Inflammatory macrophage treated with lipopolysaccharide for 4 hours (primary cell): ENCODE results near the gene KANK3.
"Not testable (repeated sequence)": the region's sequence is repeated elsewhere in the genome, so short reads cannot be mapped to it uniquely, and the experiment has no call there.

Experiments used
- DNase-seq: peaks from one replicate; pipeline ENCODE4 v3.0.0-alpha.2; 2020

Gene KANK3

DNA sequence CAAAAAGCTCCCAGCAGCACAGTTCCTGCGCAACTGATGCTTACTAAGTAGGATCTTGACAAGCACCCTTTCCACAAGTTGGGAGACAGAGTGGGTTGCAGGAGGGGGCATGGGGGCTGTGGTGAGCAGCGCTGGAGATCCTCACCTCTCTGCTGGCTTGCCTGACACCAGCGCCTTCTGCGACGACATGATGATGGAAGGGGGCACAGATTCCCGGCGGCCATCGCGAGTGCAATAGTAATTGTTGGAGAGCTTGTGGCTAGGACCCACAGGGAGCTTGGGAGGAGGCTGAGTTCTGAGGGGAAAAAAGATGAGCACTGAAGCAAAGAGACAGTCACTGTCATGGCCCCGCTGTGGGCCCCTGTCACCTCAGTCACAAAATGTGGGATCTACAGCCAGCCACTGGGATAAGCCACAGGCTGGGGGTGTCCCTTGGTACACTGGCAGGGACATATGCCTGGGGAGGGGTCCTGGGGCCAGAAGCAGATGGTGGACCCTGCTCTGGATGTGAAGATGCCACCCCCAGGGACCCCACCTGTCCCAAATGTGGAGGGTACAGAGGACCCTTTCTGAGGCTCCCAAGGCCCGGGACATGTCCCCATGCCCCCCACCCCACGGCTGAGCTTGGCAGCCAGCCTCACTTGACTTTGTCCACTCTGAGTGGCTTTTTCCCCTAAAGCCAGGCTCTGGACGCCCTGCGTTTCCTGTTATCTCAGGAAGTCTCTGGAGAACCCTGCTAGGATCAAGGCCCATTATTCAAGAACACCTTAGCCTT lies 26.5 kb downstream of the KANK3 start:
- no peak for DNase-seq

DNA sequence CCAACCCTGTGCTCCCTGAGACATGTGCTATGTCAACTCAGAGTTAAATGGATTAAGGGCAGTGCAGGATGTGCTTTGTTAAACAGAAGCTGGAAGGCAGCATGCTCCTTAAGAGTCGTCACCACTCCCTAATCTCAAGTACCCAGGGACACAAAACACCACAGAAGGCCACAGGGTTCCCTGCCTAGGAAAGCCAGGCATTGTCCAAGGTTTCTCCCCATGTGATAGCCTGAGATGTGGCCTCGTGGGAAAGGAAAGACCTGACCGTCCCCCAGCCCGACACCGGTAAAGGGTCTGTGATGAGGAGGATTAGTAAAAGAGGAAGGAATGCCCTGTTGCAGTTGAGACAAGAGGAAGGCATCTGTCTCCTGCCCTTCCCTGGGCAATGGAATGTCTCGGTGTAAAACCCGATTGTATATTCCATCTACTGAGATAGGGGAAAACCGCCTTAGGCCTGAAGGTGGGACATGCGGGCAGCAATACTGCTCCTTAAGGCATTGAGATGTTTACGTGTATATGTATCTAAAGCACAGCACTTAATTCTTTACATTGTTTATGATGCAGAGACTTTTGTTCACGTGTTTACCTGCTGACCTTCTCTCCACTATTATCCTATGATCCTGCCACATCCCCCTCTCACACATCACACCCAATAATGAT lies 28.0 kb downstream of the KANK3 start:
- DNase-seq, result not testable (repeated sequence)

DNA sequence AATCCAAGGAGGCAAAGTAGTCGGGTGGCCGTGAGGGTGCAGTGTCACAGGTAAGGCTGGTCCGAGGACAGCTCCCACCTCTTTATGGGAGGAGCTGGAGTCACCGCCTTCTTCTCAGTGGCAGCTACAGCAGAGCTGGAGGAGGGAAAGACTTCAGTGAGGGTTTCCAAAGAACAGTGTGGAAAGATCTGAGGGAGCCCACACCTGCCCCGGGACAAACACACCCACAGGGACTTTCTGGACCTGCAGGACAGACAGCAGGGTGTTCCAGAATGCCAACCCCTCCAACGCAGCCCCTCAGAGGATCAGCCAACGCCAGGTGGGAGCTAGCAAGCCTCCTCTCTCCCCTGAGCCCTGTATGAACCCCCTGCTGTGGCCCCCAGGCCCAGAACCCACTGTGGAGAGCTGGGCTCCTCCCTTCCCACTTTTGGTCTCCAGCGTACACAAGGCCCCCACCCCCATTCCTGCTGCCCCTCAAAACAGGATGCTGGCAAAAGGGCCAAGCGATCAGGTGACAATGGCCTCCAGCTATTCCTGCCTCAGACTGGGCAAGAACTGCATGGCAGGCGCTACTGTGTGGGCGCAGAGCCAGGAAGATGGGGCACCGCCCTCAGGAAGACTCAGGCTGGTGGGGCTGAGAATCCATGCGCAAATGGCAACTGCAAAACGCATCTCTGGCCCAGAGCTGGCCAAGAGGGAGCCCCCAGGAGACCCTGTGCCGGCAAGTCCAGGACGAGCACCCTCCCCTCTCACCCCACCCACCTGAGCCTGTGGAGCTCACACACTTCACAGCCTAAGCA lies 31.4 kb downstream of the KANK3 start:
- no peak for DNase-seq

DNA sequence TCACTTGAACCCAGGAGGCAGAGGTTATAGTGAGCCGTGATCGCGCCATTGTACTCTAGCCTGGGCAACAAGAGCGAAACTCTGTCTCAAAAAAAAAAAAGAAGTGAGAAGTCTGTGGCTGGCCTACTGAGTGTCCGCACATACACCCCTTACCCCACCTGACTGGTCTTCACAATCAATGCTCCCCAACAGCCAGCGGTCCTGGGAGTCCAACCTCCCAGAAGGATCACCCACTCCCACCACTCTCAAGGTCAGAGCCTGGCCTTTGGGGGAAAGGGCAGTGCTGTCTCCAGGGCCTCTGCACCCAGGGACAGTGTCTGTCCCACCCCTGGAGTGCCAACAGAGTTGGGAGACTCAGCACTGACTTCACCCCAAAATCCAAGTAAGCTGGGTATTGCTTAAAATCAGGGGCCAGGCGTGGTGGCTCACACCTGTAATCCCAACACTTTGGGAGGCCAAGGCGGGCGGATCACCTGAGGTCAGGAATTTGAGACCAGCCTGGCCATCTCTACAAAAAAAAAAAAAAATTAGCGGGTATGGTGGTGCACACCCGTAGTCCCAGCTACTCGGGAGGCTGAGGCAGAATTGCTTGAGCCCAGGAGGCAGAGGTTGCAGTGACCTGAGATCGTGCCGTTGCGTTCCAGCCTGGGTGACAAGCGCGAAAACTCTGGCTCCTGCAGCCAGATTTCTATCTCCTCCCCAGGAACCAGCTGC lies 32.6 kb downstream of the KANK3 start:
- no peak for DNase-seq

DNA sequence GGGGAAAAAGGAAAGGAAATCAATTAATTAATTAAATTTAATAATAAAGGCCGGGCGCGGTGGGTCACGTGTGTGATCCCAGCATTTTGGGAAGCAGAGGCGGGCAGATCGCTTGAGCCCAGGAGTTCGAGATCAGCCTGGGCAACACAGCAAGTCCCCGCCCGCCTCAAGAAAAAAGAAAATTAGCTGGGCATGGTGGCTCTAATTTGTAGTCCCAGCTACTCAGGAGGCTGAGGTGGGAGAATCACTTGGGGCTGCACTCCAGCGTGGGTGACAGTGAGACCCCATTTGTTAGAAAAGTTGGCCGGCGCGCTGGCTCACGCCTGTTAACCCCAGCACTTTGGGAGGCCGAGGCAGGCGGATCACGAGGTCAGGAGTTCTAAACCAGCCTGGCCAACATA lies 34.2 kb downstream of the KANK3 start:
- DNase-seq, result no peak

DNA sequence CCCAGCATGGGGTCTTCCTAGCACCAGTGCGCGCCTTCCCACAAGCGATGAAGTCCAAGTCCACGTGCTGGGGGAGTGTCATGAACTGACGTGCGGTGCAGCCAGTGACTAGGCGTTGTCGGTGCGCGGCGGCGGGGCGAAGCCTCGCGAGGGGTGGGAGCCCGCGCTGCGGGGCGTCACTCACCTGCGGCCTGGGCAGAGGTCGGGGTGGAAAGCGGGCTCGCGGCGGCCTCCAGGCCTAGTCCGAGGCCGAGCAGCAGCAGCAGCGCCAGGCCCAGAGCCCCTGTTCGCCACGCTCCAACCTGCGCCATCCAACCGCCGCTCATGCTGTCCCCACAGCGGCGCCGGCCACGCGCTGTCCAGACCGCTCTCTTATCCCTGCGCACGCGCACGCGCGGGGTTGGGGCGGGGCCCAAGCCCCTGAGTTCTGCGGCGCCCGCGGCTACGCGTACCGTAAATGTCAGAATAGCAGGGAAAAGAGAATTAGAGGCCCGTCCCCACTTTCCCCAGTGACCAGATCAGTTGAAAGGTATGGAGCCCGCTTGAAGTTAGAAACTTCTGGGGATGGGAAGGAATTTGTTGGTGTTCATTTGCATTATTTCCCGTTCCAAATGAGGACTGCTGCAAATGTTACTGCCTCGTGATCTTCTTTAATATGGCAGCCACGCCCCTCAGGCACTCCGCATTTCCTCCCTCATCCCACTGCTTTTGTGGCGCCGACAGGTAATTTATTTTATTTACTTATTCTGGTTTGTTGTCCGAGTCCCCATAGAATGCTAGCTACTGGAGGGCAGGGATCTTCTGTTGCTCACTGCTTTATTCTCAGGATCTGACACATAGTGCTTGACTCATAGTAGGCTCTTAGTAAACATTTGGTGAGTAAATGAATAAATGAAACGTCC lies 34.8 kb downstream of the KANK3 start, which contains the start of gene CD320:
Gene CD320, minus strand, starts transcription at position 394 of the 902 bp plus-strand sequence. Its CDS starts 68 bp downstream, at position 326.
- DNase-seq, result peak; percentile 82

DNA sequence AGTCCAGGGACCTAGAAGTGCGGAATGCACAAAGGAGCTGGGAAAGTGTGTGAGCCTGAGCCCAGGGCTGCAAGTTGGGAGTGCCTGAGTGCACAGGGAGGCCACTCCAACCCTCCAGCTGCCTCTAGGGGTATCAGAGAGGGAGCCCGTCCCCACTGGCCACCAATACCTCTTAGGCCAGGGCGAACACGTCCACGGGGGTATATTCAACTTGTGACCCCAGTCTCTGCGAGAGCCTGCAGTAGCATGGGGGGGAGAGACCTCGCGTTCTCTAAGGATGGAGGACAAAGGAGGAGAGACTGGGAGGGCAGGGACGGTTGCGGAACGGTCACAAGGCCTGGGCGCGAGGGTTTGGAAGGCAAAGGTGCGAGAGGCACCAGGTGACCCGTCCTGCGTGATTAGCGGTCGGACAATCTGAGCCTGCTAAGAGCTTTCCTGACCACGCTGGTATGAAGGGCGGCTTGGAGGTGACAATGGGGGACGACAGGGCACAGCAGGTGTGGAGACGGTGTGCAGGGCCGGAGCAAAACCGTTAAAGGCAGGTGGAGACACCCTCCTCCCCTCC lies 35.6 kb downstream of the KANK3 start:
- no peak for DNase-seq

DNA sequence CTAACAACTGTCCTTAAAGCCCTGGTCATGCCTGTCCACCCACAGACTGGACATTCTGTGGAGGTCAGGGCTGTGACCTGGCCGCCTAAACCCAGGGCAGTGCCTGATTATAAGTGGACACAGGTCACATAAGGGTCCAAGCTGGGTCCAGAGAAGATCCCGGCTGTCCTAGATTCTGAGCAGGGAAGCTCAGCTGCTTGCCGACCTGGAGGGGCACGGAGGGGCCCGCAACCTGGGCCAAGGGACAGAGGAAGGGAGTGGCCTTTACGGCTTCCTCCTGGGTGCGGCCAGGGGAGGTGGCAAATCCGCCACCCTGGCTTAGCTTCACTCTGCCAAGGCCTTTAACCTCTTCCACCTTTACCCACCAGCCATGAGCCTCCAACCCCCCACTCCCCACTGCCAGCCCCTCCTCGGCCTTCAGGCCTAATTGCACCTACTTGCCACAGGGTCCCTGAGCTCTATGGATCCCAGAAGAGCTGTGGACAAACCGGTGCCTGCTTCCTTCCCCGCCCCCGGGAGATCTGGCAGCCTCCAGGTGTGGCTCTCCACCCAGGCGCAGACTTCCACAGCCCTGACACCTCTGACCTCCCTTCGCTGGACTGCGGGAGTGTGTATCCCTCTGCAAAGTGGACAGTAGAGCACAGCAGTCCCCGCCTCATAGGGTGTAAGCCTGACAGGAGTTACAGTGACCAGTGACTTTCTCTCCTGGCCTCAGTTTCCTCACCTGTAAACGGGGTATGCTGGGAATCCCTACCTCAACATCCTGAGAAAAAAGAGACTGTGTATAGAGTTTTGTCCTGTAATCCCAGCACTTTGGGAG lies 36.6 kb downstream of the KANK3 start:
- DNase-seq, result no peak

DNA sequence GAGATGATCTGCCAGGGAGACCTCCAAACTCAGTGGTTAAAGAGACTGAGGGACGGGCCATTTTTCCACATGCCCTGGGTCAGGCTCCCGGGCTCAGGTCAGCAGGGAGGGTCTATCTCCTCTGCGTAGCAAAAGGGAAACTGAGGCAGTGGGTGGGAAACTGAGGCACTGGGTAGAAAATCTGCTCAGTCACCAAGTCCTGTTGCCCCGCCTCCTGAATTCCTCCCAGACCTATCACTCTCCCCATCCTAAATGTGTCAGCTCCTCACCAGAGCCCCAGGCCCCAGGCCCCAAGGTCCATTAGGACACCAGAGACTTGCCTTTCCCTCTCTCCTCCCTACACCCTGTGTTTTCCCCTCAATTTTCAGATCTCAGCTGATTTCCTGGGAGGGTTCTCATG lies 37.3 kb downstream of the KANK3 start:
- DNase-seq, result no peak

DNA sequence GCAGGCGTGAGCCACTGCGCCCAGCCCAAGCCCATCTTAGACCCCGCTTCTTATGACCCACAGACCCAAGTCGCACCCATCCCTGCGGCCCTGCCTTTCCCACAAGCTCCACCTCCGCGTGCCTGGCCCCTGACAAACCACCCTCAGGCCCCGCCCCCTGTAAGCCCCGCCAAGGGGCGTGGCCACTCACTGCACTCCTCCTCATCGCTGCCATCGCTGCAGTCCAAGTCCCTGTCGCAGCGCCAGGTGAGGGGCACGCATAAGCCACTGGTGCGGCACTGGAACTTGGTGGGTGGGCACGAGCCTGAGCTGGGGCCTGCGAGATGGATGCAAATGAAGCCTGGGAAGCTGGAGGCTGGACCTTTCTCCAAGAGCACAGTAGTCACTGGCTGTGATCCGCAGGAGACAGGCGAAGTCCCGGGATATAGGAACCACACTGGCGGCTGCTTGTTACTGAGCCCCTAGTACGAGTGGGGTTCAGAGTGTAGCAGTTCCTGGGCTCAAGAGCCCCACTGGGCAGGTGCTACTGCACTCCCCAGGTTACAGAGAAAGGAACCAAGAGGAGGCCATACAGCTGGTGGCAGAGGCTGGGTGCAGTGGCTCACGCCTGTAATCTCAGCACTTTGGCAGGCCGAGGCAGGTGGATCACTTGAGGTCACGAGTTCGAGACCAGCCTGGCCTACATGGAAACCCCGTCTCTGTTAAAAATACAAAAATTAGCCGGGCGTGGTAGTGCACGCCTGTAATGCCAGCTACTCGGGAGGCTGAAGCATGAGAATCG lies 38.0 kb downstream of the KANK3 start:
- no peak for DNase-seq

DNA sequence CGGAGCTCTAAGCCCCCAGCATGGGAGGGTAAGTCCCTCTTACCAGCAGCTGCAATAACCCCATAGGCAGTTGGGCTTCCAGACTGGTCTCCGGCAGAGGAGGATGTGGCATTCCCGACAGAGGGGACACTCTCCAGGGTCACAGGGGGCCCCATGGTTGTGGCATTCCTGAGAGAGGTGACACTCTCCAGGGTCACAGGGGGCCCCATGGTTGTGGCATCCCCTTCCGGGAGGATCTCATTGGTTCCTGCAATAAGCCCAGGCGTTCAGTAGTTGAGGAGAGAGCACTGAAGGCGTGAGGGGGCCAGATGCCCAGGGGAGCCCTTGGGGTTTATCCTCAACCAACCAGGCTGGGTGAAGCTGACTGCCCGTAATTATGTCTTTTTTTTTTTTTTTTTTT lies 40.3 kb downstream of the KANK3 start:
- no peak for DNase-seq

DNA sequence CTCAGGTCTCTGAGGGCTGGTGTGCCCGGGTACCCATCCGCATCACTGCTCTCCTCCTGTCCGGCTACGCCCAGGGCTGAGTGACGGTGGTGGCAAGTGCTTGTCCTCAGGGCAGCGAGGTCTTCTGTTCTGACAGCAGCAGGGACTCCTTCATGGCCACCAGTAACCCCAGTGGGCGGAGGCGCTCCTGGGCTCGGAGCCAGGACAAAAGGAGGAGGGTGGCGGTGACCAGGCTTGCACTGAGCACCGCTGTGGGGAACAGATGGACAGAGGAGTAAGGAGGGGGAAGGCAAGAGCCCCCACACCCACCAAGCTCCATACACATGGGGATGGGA lies 40.7 kb downstream of the KANK3 start:
- no peak for DNase-seq

DNA sequence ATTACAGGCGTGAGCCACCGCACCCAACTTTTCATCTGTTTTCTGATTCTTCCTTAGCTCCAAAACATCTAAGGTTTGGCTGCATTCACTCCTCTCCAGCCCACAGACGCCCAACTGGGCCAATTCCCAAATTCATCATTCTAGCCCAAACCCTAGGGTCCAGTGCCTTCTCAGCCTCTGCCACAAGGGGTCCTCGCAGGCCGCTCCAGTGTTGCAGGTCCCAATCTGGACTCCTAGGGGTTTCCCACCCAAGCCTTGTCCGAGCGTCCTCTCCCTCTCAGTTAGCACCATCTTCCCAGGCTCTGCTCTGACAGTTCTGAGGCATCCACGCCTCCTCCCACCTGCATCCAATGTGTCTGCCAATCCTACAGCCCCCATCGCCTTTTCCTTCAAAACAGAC lies 51.7 kb downstream of the KANK3 start:
- DNase-seq, result not testable (repeated sequence)

DNA sequence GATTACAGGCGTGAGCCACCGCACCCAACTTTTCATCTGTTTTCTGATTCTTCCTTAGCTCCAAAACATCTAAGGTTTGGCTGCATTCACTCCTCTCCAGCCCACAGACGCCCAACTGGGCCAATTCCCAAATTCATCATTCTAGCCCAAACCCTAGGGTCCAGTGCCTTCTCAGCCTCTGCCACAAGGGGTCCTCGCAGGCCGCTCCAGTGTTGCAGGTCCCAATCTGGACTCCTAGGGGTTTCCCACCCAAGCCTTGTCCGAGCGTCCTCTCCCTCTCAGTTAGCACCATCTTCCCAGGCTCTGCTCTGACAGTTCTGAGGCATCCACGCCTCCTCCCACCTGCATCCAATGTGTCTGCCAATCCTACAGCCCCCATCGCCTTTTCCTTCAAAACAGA lies 66.6 kb downstream of the KANK3 start:
- DNase-seq, result not testable (repeated sequence)
